GM12878 (cell line): Measurements from ENCODE around the gene SFXN2. TPM values are rescaled to one million over a fixed set of nuclear protein-coding genes. Genes with fewer than 3 reads are reported as not detected.
A peak's percentile ranks its signal among the peaks of the same experiment; 100 is the strongest.

Experiments
- BCL11A ChIP-seq: IDR thresholded peaks from 2 replicates; pipeline ENCODE4 v1.6.1; 2011; ENCODE audit warnings: low read depth, low read length
- CBX5 ChIP-seq: sonication (generic); IDR thresholded peaks from 2 replicates; pipeline ENCODE4 v1.6.1; 2016; ENCODE audit warnings: low read depth, moderate library complexity, mild to moderate bottlenecking, inconsistent platforms
- CHD2 ChIP-seq: IDR thresholded peaks from 2 replicates; pipeline ENCODE4 v1.6.1; 2011; ENCODE audit warnings: low read depth, low read length, improper control_type of control experiment, borderline replicate concordance
- CREB1 ChIP-seq: IDR thresholded peaks from 2 replicates; pipeline ENCODE4 v1.6.1; 2012; ENCODE audit warnings: low read depth, mild to moderate bottlenecking, inconsistent platforms
- EED ChIP-seq: sonication (generic); IDR thresholded peaks from 2 replicates; pipeline ENCODE4 v1.6.1; 2016; ENCODE audit warnings: antibody characterized with exemption, low read depth
- ETV6 ChIP-seq, 2 experiments: fragments of 450-650 bp in 1 of 2; IDR thresholded peaks in 1 of 2; conservative IDR thresholded peaks in 1 of 2; 2 replicates each; pipeline ENCODE4 v1.6.1; 2014; ENCODE audit warnings: antibody characterized with exemption in 1 of 2, borderline replicate concordance in 1 of 2, low read depth in 1 of 2, mild to moderate bottlenecking in 1 of 2, moderate library complexity in 1 of 2
- MEF2B ChIP-seq: fragments of 450-650 bp; IDR thresholded peaks from 2 replicates; pipeline ENCODE4 v1.6.1; 2018; ENCODE audit warnings: mild to moderate bottlenecking, moderate library complexity; ENCODE audit not compliant: partially characterized antibody, poor library complexity, severe bottlenecking
- MXI1 ChIP-seq: fragments of 150-350 bp; IDR thresholded peaks from 2 replicates; pipeline ENCODE4 v1.6.1; 2011; ENCODE audit warnings: low read depth, mild to moderate bottlenecking, inconsistent platforms, low read length, improper control_type of control experiment
- NR2C1 ChIP-seq: fragments of 450-650 bp; IDR thresholded peaks from 2 replicates; pipeline ENCODE4 v1.6.1; 2017; ENCODE audit warnings: antibody characterized with exemption, mild to moderate bottlenecking, moderate library complexity
- NR2F1 ChIP-seq: fragments of 450-650 bp; conservative IDR thresholded peaks from 2 replicates; pipeline ENCODE4 v1.6.1; 2017; ENCODE audit warnings: mild to moderate bottlenecking
- NRF1 ChIP-seq: conservative IDR thresholded peaks from 2 replicates; pipeline ENCODE4 v1.6.1; 2011; ENCODE audit warnings: mild to moderate bottlenecking, low read depth, low read length, improper control_type of control experiment
- PAX5 ChIP-seq: IDR thresholded peaks from 2 replicates; pipeline ENCODE4 v1.6.1; 2011; ENCODE audit warnings: low read depth, low read length, borderline replicate concordance
- PML ChIP-seq: IDR thresholded peaks from 2 replicates; pipeline ENCODE4 v1.6.1; 2012; ENCODE audit warnings: low read length, inconsistent platforms
- SMAD5 ChIP-seq: IDR thresholded peaks from 2 replicates; pipeline ENCODE4 v1.6.1; 2016; ENCODE audit warnings: antibody characterized with exemption, low read depth
- SREBF2 ChIP-seq: IDR thresholded peaks from 2 replicates; pipeline ENCODE4 v1.6.1; 2012; ENCODE audit warnings: mild to moderate bottlenecking, low read length
- SUZ12 ChIP-seq: fragments of 200-600 bp; sonication (generic); IDR thresholded peaks from one replicate; pipeline ENCODE4 v1.6.1; 2018; ENCODE audit warnings: antibody characterized with exemption, mild to moderate bottlenecking; ENCODE audit not compliant: unreplicated experiment
- ZBED1 ChIP-seq: IDR thresholded peaks from 2 replicates; pipeline ENCODE4 v1.6.1; 2016; ENCODE audit warnings: borderline replicate concordance
- ZNF622 ChIP-seq: fragments of 450-650 bp; IDR thresholded peaks from 2 replicates; pipeline ENCODE4 v1.6.1; 2017; ENCODE audit warnings: mild to moderate bottlenecking, inconsistent platforms
- polyA plus RNA-seq, 11 experiments: library from polyadenylated mRNA; depleted of rRNA in 4 of 11; unstranded in 6 of 11; stranded (reverse) in 5 of 11; fragments of >200 nt; fragmentation: Nextera tagmentation in 4 of 11; fragmentation: Illumina TruSeq in 1 of 11; extraction: Ambion mirVana in 4 of 11; extraction: Trizol in 1 of 11; gene quantifications; 1 replicate in 1 of 11; 2 replicates in 10 of 11; pipeline versions ENCODE4 v1.2.1 to v1.2.3, GENCODE V29; 2011 to 2016; ENCODE audit warnings: inconsistent platforms in 2 of 11, missing spikeins in 2 of 11, low read depth in 1 of 11
- total RNA-seq, 4 experiments: library from RNA; depleted of rRNA in 3 of 4; stranded (reverse); fragments of >200 nt in 3 of 4; fragmentation: Illumina TruSeq in 1 of 4; extraction: Trizol in 1 of 4; gene quantifications; 2 replicates each; pipeline versions ENCODE4 v1.2.1 to v1.2.3, GENCODE V29; 2013 to 2021
- TF ChIP-seq, protein P1 (sequence below): IDR thresholded peaks from 2 replicates; pipeline ENCODE4 v1.6.1; 2011; ENCODE audit warnings: borderline replicate concordance, low read depth, mild to moderate bottlenecking, moderate library complexity, low read length; ENCODE audit not compliant: insufficient read depth, poor library complexity, severe bottlenecking
- TF ChIP-seq, protein P2 (sequence below): fragments of 450-650 bp; IDR thresholded peaks from 2 replicates; pipeline ENCODE4 v1.6.1; 2017; ENCODE audit warnings: mild to moderate bottlenecking, moderate library complexity
- TF ChIP-seq, protein P3 (sequence below): IDR thresholded peaks from 2 replicates; pipeline ENCODE4 v1.6.1; 2012; ENCODE audit warnings: mild to moderate bottlenecking, low read depth, low read length

The SFXN2 gene
- total and polyA plus RNA-seq, 10 of the 15 experiments (the other 5 are each of a cell fraction or from before 2014, with no cell fraction given), result 8.8 to 22.5 (median 18.5) TPM

DNA sequence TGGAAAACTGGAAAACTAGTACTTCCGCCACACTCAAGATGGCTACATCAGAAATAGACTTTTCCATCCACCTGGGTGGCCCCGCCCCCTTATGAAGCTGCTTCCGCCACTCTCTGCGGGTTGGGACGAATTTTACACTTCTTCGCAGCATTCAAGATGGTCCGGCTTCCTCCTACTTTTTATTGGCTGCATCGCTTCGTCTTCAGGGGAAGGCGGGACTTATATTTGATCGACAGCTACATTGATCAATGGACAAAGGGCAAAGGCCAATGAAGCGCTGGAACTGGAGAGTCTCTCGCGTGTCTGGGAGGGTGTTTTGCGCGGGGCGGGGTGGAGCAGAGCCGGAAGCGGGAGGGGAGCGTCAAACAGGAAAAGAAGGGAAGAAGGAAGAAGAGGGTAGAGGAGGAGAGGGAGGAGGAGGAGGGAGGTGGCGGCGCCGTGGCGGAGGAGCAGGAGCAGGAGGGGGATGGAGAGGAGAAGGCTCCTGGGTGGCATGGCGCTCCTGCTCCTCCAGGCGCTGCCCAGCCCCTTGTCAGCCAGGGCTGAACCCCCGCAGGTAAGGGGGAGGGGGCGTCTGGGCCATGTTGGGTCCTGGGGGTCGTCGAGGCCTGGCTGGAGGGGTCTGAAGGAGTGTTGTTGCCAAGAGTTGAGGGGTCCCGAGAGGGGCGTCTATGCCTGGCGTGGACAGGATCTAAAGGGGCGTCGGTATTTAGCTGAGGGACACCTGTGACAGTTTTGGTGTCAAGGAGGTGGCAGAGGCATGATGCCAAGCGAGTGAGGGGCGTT is 29.3 kb downstream of the SFXN2 start, which contains the start of gene WBP1L (continued):
- TF ChIP-seq NR2C1 (peak; percentile 48; the same call in 1 of the 2 replicates), NR2F1 (no peak), MEF2B (peak; percentile 41), CHD2 (peak; percentile 93), SUZ12 (no peak), MXI1 (peak; percentile 100), EED (peak; percentile 54), ZNF622 (no peak), BCL11A (no peak), NRF1 (no peak), ZBED1 (0 out of 2 replicates have a peak, but pooled peaks have one; percentile 49), PAX5 (0 out of 2 replicates have a peak, but pooled peaks have one; percentile 3), SREBF2 (peak; percentile 59; the same call in 1 of the 2 replicates), SMAD5 (no peak), CBX5 (no peak), ETV6 (conservative IDR thresholded peaks at IDR 0.05 in 1 of 2, IDR thresholded peaks at IDR 0.05 in 1 of 2; ENCODE audit: borderline replicate concordance in 1 of 2, low read depth in 1 of 2) (0 out of 4 replicates have a peak, but pooled peaks of 1 of the 2 experiments have one; percentile 25), PML (no peak; the same call in 1 of the 2 replicates), CREB1 (peak; percentile 90)
- TF ChIP-seq, protein P1, sequence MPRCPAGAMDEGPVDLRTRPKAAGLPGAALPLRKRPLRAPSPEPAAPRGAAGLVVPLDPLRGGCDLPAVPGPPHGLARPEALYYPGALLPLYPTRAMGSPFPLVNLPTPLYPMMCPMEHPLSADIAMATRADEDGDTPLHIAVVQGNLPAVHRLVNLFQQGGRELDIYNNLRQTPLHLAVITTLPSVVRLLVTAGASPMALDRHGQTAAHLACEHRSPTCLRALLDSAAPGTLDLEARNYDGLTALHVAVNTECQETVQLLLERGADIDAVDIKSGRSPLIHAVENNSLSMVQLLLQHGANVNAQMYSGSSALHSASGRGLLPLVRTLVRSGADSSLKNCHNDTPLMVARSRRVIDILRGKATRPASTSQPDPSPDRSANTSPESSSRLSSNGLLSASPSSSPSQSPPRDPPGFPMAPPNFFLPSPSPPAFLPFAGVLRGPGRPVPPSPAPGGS, result peak; percentile 13
- TF ChIP-seq, protein P2, sequence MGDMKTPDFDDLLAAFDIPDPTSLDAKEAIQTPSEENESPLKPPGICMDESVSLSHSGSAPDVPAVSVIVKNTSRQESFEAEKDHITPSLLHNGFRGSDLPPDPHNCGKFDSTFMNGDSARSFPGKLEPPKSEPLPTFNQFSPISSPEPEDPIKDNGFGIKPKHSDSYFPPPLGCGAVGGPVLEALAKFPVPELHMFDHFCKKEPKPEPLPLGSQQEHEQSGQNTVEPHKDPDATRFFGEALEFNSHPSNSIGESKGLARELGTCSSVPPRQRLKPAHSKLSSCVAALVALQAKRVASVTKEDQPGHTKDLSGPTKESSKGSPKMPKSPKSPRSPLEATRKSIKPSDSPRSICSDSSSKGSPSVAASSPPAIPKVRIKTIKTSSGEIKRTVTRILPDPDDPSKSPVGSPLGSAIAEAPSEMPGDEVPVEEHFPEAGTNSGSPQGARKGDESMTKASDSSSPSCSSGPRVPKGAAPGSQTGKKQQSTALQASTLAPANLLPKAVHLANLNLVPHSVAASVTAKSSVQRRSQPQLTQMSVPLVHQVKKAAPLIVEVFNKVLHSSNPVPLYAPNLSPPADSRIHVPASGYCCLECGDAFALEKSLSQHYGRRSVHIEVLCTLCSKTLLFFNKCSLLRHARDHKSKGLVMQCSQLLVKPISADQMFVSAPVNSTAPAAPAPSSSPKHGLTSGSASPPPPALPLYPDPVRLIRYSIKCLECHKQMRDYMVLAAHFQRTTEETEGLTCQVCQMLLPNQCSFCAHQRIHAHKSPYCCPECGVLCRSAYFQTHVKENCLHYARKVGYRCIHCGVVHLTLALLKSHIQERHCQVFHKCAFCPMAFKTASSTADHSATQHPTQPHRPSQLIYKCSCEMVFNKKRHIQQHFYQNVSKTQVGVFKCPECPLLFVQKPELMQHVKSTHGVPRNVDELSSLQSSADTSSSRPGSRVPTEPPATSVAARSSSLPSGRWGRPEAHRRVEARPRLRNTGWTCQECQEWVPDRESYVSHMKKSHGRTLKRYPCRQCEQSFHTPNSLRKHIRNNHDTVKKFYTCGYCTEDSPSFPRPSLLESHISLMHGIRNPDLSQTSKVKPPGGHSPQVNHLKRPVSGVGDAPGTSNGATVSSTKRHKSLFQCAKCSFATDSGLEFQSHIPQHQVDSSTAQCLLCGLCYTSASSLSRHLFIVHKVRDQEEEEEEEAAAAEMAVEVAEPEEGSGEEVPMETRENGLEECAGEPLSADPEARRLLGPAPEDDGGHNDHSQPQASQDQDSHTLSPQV, result peak; percentile 100
- TF ChIP-seq, protein P3, sequence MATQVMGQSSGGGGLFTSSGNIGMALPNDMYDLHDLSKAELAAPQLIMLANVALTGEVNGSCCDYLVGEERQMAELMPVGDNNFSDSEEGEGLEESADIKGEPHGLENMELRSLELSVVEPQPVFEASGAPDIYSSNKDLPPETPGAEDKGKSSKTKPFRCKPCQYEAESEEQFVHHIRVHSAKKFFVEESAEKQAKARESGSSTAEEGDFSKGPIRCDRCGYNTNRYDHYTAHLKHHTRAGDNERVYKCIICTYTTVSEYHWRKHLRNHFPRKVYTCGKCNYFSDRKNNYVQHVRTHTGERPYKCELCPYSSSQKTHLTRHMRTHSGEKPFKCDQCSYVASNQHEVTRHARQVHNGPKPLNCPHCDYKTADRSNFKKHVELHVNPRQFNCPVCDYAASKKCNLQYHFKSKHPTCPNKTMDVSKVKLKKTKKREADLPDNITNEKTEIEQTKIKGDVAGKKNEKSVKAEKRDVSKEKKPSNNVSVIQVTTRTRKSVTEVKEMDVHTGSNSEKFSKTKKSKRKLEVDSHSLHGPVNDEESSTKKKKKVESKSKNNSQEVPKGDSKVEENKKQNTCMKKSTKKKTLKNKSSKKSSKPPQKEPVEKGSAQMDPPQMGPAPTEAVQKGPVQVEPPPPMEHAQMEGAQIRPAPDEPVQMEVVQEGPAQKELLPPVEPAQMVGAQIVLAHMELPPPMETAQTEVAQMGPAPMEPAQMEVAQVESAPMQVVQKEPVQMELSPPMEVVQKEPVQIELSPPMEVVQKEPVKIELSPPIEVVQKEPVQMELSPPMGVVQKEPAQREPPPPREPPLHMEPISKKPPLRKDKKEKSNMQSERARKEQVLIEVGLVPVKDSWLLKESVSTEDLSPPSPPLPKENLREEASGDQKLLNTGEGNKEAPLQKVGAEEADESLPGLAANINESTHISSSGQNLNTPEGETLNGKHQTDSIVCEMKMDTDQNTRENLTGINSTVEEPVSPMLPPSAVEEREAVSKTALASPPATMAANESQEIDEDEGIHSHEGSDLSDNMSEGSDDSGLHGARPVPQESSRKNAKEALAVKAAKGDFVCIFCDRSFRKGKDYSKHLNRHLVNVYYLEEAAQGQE, result no peak
